Right lobe of liver (tissue), 6 donors: ENCODE data around the gene KIF18A. TPM values are rescaled to one million over a fixed set of nuclear protein-coding genes. Genes with fewer than 3 reads are reported as not detected.

Experiments used
- ATAC-seq, 4 donors: fragments of 200-7000 bp; cut with Tn5 transposase; one replicate each; pipeline ENCODE4 v1.9.1; 2020; ENCODE audit warnings: mild to moderate bottlenecking in 4 of 4, moderate library complexity in 4 of 4
- DNase-seq, 3 donors: peaks; one replicate each; pipeline ENCODE4 v3.0.0-alpha.2; 2020
- H3K27ac ChIP-seq, 3 donors: fragments of 200-600 bp; one replicate each; pipeline ENCODE4 v1.8.0; 2022
- H3K27me3 ChIP-seq, 2 donors: fragments of 200-600 bp; one replicate each; pipeline ENCODE4 v1.8.0; 2022
- H3K36me3 ChIP-seq, 4 donors: fragments of 200-600 bp; sonication (generic) in 1 of 4; one replicate each; pipeline versions ENCODE4 v1.5.1 to v1.8.0; 2017 to 2022; ENCODE audit warnings: control low read depth in 1 of 4
- H3K4me1 ChIP-seq, 4 donors: fragments of 200-600 bp; sonication (generic) in 1 of 4; one replicate each; pipeline versions ENCODE4 v1.5.1 to v1.8.0; 2017 to 2022; ENCODE audit warnings: control low read depth in 1 of 4
- H3K4me3 ChIP-seq, 3 donors: fragments of 200-600 bp; one replicate each; pipeline ENCODE4 v1.8.0; 2022
- H3K9me3 ChIP-seq, 4 donors: fragments of 200-600 bp; sonication (generic) in 1 of 4; one replicate each; pipeline versions ENCODE4 v1.5.1 to v1.8.0; 2017 to 2022; ENCODE audit warnings: control low read depth in 1 of 4
- POLR2A ChIP-seq: fragments of 450-650 bp; IDR thresholded peaks from one replicate; pipeline ENCODE4 v1.6.1; 2017; ENCODE audit warnings: antibody characterized with exemption, mild to moderate bottlenecking
- WGBS: methylation state at CpG from one replicate; pipeline ENCODE4 v1.1.6; 2018; ENCODE audit warnings: low coverage, low lambda C conversion rate; ENCODE audit not compliant: insufficient coverage; ENCODE audit errors: missing lambda C conversion rate; 5-methylcytosine and 5-hydroxymethylcytosine counted together
- intact Hi-C, 2 donors: fragments of 100-400 bp; cut with DNase I; formaldehyde crosslinking; loops; one replicate each; pipeline versions ENCODE4 v1.11.2 to v1.14.1; 2022
- microRNA counts: library from miRNA; unstranded; fragments of <30 nt; microRNA quantifications from one replicate; lab custom pipeline; 2016
- microRNA-seq, 2 donors: library from miRNA; unstranded; fragments of <30 nt; microRNA quantifications; one replicate each; pipeline ENCODE4, GENCODE V29; 2019 to 2020
- small RNA-seq, 2 experiments: library from RNA; depleted of rRNA; stranded (forward); fragments of <200 nt; gene quantifications; one replicate each; pipeline ENCODE3, GENCODE V24; 2016
- total RNA-seq, 6 experiments: library from RNA; depleted of rRNA in 2 of 6; stranded (reverse); fragments of >200 nt in 2 of 6; fragmentation: NEBNext Ultra II Directional in 3 of 6; extraction: Animal tissue kit (Norgen Biotek cat#: 25700) in 3 of 6; gene quantifications; one replicate each; pipeline versions ENCODE4 v1.1.0 to v1.2.4, GENCODE V29; 2016 to 2023
- TF ChIP-seq, protein P1 (sequence below), 4 donors: fragments of 200-600 bp in 3 of 4; fragments of 450-650 bp in 1 of 4; IDR thresholded peaks; one replicate each; pipeline versions ENCODE4 v1.5.1 to v1.8.0; 2016 to 2022; ENCODE audit warnings: antibody characterized with exemption in 4 of 4, mild to moderate bottlenecking in 2 of 4
- donor health status: DM: no; HTN: yes; CAD: no.
- donor health status: DM: no; HTN: no; CAD: no.
- donor health status: DM: no; HTN: no; CAD: no.
- donor health status: DM: no; HTN: yes; CAD: no.
- donor health status: DM: no; HTN: yes; CAD: no.

The KIF18A gene
- total RNA-seq, 6 experiments from 2014 or later, result 0.11 to 0.81 (median 0.23) TPM

- Histone ChIP-seq H3K36me3 (no peaks in the 10 kb centered on the region), H3K27me3 (no peaks in the 10 kb centered on the region), H3K4me1 (no peaks in the 10 kb centered on the region), H3K4me3 (no peak overlapping the region), H3K9me3 (no peaks in the 10 kb centered on the region), H3K27ac (no peak overlapping the region)
- DNase-seq (no peak), ATAC-seq (no peak)
- 67% methylated on average over 5 of the region's 5 CpGs for WGBS
- intact Hi-C loops, result no loop called here
- TF ChIP-seq, protein P1, sequence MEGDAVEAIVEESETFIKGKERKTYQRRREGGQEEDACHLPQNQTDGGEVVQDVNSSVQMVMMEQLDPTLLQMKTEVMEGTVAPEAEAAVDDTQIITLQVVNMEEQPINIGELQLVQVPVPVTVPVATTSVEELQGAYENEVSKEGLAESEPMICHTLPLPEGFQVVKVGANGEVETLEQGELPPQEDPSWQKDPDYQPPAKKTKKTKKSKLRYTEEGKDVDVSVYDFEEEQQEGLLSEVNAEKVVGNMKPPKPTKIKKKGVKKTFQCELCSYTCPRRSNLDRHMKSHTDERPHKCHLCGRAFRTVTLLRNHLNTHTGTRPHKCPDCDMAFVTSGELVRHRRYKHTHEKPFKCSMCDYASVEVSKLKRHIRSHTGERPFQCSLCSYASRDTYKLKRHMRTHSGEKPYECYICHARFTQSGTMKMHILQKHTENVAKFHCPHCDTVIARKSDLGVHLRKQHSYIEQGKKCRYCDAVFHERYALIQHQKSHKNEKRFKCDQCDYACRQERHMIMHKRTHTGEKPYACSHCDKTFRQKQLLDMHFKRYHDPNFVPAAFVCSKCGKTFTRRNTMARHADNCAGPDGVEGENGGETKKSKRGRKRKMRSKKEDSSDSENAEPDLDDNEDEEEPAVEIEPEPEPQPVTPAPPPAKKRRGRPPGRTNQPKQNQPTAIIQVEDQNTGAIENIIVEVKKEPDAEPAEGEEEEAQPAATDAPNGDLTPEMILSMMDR (IDR thresholded peaks at IDR 0.05), result no peak
- no peak for TF ChIP-seq POLR2A
Observed at GRCh38 chr11:27972522-27973170, 135.3 kb downstream of the KIF18A start.

GRCh38 chr11:27971171-27971570 lies 136.8 kb downstream of the KIF18A start:
- no peaks in the 10 kb centered on the region for H3K4me1 ChIP-seq
- TF ChIP-seq, protein P1 (IDR thresholded peaks at IDR 0.05), result no peak
- no peak for TF ChIP-seq POLR2A
- H3K4me3 ChIP-seq, result no peak overlapping the region
- ATAC-seq, result no peak
- H3K27me3 ChIP-seq, result no peaks in the 10 kb centered on the region
- 20% methylated on average over 2 of the region's 3 CpGs for WGBS
- no peak for DNase-seq
- intact Hi-C loops, result no loop called here
- no peaks in the 10 kb centered on the region for H3K9me3 ChIP-seq
- no peak overlapping the region for H3K27ac ChIP-seq
- H3K36me3 ChIP-seq, result no peaks in the 10 kb centered on the region

MicroRNAs encoded within 50 kb of the gene (microRNA counts, 767-probe panel; counts per million panel counts)
- 237 counts per million for microRNA hsa-miR-610 (lab: Ali Mortazavi, UCI)

Small RNA genes lying within 50 kb of the gene (microRNA-seq; reads per million reads assigned to microRNA genes)
- 0 reads per million in 2 donors for gene MIR610

Small RNA genes lying within 50 kb of the gene (small RNA-seq; reads per million reads assigned to genes)
- gene AC023206.1 (0 reads per million in 2 experiments), gene MIR610 (0 reads per million in 2 experiments)

Other genes with a start within 250 kb of the KIF18A start
- gene METTL15, start 232 bp upstream of the KIF18A start, total RNA-seq, result 10 to 100 TPM in 1 of 6 experiments, 1 to 10 TPM in 5; 6.5 to 12.0 (median 7.9) TPM